K562 (cell line): ENCODE results near the gene ERC2. TPM values are rescaled to one million over a fixed set of nuclear protein-coding genes. Genes with fewer than 3 reads are reported as not detected.

Source experiments
- ATAC-seq: fragments of 200-7000 bp; cut with Tn5 transposase; 3 replicates; pipeline ENCODE4 v1.9.1; 2020; ENCODE audit warnings: moderate library complexity
- BruUV-seq: library from RNA; stranded (reverse); fragments of 400-500 nt; replicated peaks from 2 replicates; lab custom pipeline; 2021; lab: Mats Ljungman, UMichigan
- CTCF ChIA-PET: fragments of 300-600 bp; formaldehyde crosslinking; extraction: SDS; loops from one replicate; lab custom pipeline; 2021; ENCODE audit warnings: low intra/inter-chr PET ratio; lab: Yijun Ruan, JAX
- POLR2A ChIA-PET: fragments of 300-600, 350-650 bp; sonication (Branson Sonifier 250); formaldehyde crosslinking; extraction: SDS; loops from one replicate; lab custom pipeline; 2021; ENCODE audit warnings: antibody characterized with exemption, inconsistent platforms; lab: Yijun Ruan, JAX
- DNase-seq, 4 experiments: peaks; one replicate each; pipeline versions ENCODE4 v3.0.0 to v3.0.0-alpha.2; 2011 to 2018; ENCODE audit warnings: low spot score in 3 of 4, mixed read lengths in 3 of 4; ENCODE audit errors: extremely low read depth in 1 of 4
- FAIRE-seq: peaks from 2 replicates; lab custom pipeline; 2011; peaks lifted over from hg19 to GRCh38; lab: Jason Lieb, UNC
- H2AFZ ChIP-seq: 2 replicates; pipeline ENCODE4 v1.6.0; 2011; ENCODE audit warnings: low read depth, low read length, control low read depth, inconsistent platforms
- H3K27ac ChIP-seq: fragments of 200-600 bp; 3 replicates; pipeline ENCODE4 v1.8.0; 2011; ENCODE audit warnings: low read depth, mild to moderate bottlenecking, control low read depth, inconsistent platforms, low read length, moderate library complexity, mixed read lengths; ENCODE audit errors: extremely low read depth
- H3K27me3 ChIP-seq, 2 experiments: fragments of 300-600 bp in 1 of 2; 2 replicates in 1 of 2; 3 replicates in 1 of 2; pipeline versions ENCODE4 v1.6.0 to v1.8.0; 2011; ENCODE audit warnings: inconsistent platforms in 2 of 2, low read length in 2 of 2, mild to moderate bottlenecking in 1 of 2, mixed read lengths in 1 of 2, moderate library complexity in 1 of 2; ENCODE audit not compliant: control insufficient read depth in 2 of 2, insufficient read depth in 2 of 2
- H3K36me3 ChIP-seq: fragments of 300-600 bp; 3 replicates; pipeline ENCODE4 v1.8.0; 2011; ENCODE audit warnings: mild to moderate bottlenecking, low read length, inconsistent platforms; ENCODE audit not compliant: control insufficient read depth, insufficient read depth
- H3K4me1 ChIP-seq, 2 experiments: fragments of 200-600 bp in 1 of 2; replicated peaks in 1 of 2; 2 replicates in 1 of 2; 3 replicates in 1 of 2; pipeline versions ENCODE4 v1.5.1 to v1.8.0; 2011; ENCODE audit warnings: inconsistent platforms in 2 of 2, low read length in 2 of 2, mild to moderate bottlenecking in 1 of 2, mixed read lengths in 1 of 2, moderate library complexity in 1 of 2; ENCODE audit not compliant: control insufficient read depth in 2 of 2, insufficient read depth in 2 of 2
- H3K4me2 ChIP-seq: 2 replicates; pipeline ENCODE4 v1.6.1; 2011; ENCODE audit warnings: low read length, control low read depth, inconsistent platforms, mixed read lengths; ENCODE audit not compliant: insufficient read depth
- H3K4me3 ChIP-seq: fragments of 200-600 bp; sonication (generic), shearing (Covaris generic); 2 replicates; pipeline ENCODE4 v1.5.1; 2016; ENCODE audit warnings: control low read depth, inconsistent platforms
- H3K79me2 ChIP-seq: fragments of 200-600 bp; 3 replicates; pipeline ENCODE4 v1.8.0; 2011; ENCODE audit warnings: low read length, inconsistent platforms; ENCODE audit not compliant: control insufficient read depth, insufficient read depth
- H3K9ac ChIP-seq, 2 experiments: 2 replicates each; pipeline versions ENCODE4 v1.6.0 to v1.6.1; 2011; ENCODE audit warnings: low read depth in 2 of 2, low read length in 2 of 2, control low read depth in 1 of 2, inconsistent platforms in 1 of 2, mild to moderate bottlenecking in 1 of 2, mixed read lengths in 1 of 2; ENCODE audit not compliant: insufficient read depth in 1 of 2
- H3K9me1 ChIP-seq: one replicate; pipeline ENCODE4 v1.6.0; 2011; ENCODE audit warnings: inconsistent platforms, mild to moderate bottlenecking, low read length, moderate library complexity; ENCODE audit not compliant: control insufficient read depth, insufficient read depth
- H3K9me3 ChIP-seq: replicated peaks from 2 replicates; pipeline ENCODE4 v1.5.1; 2011; ENCODE audit warnings: low read depth, low read length, inconsistent platforms; ENCODE audit not compliant: control insufficient read depth, insufficient read depth
- H4K20me1 ChIP-seq: replicated peaks from 2 replicates; pipeline ENCODE4 v1.6.1; 2011; ENCODE audit warnings: low read length, inconsistent platforms, mixed read lengths; ENCODE audit not compliant: control insufficient read depth, insufficient read depth
- AFF4 ChIP-seq: sonication (generic); formaldehyde crosslinking; IDR thresholded peaks from 2 replicates; pipeline ENCODE4 v1.8.0; 2023; ENCODE audit warnings: mild to moderate bottlenecking, missing genetic modification reagents
- C11orf30 ChIP-seq: fragments of 450-650 bp; IDR thresholded peaks from 2 replicates; pipeline ENCODE4 v1.6.1; 2016; ENCODE audit warnings: low read depth, mild to moderate bottlenecking
- FOSL1 ChIP-seq: fragments of 200-800 bp; sonication (Bioruptor generic); conservative IDR thresholded peaks from 2 replicates; pipeline ENCODE4 v1.6.1; 2016; ENCODE audit warnings: missing genetic modification characterization, missing compliant biosample characterization
- FOXJ2 ChIP-seq: fragments of 200-800 bp; sonication (Bioruptor generic); IDR thresholded peaks from 2 replicates; pipeline ENCODE4 v1.6.1; 2016; ENCODE audit warnings: missing genetic modification characterization, missing compliant biosample characterization
- OTX1 ChIP-seq: fragments of 450-650 bp; formaldehyde crosslinking; IDR thresholded peaks from 2 replicates; pipeline ENCODE4 v1.4.0; 2022; ENCODE audit warnings: mild to moderate bottlenecking
- RCOR1 ChIP-seq, 2 experiments: IDR thresholded peaks; 2 replicates each; pipeline ENCODE4 v1.6.1; 2012; ENCODE audit warnings: low read depth in 2 of 2, low read length in 2 of 2, borderline replicate concordance in 1 of 2, improper control_type of control experiment in 1 of 2
- RHOXF2B ChIP-seq: fragments of 250-450 bp; sonication (Bioruptor Pico); conservative IDR thresholded peaks from 2 replicates; pipeline ENCODE4 v1.5.1; 2021
- TFAP4 ChIP-seq: sonication (generic); formaldehyde crosslinking; IDR thresholded peaks from 2 replicates; pipeline ENCODE4 v1.8.0; 2022; ENCODE audit warnings: missing genetic modification reagents, mild to moderate bottlenecking, moderate library complexity, borderline replicate concordance
- THAP12 ChIP-seq: fragments of 250-450 bp; sonication (Bioruptor Pico); IDR thresholded peaks from 2 replicates; pipeline ENCODE4 v1.9.0; 2021; ENCODE audit warnings: mild to moderate bottlenecking, inconsistent platforms
- ZNF217 ChIP-seq: sonication (generic); formaldehyde crosslinking; IDR thresholded peaks from 2 replicates; pipeline ENCODE4 v1.8.0; 2022; ENCODE audit warnings: mild to moderate bottlenecking, missing genetic modification reagents
- WGBS: fragments of 100-300 bp; shearing (Covaris generic); methylation state at CpG from one replicate; pipeline ENCODE4 v1.1.6; 2016; ENCODE audit warnings: low coverage, mixed read lengths; ENCODE audit not compliant: insufficient coverage; ENCODE audit errors: missing lambda C conversion rate; 5-methylcytosine and 5-hydroxymethylcytosine counted together
- in situ Hi-C: fragments of 300-500 bp; cut with MboI; formaldehyde crosslinking; loops from 4 replicates; pipeline ENCODE4 v1.15.0; 2018; ENCODE audit warnings: inconsistent platforms, mixed read lengths
- intact Hi-C: fragments of 100-400 bp; cut with micrococcal nuclease; formaldehyde crosslinking; loops from 2 replicates; pipeline ENCODE4 v1.14.2; 2022
- polyA plus RNA-seq, 8 experiments: library from polyadenylated mRNA; depleted of rRNA in 4 of 8; stranded (reverse) in 5 of 8; unstranded in 3 of 8; fragments of >200 nt; fragmentation: Nextera tagmentation in 2 of 8; fragmentation: Illumina TruSeq in 1 of 8; extraction: Ambion mirVana in 2 of 8; extraction: Trizol in 1 of 8; gene quantifications; 2 replicates each; pipeline versions ENCODE4 v1.2.1 to v1.2.3, GENCODE V29; 2011 to 2014; ENCODE audit warnings: inconsistent platforms in 1 of 8, missing spikeins in 1 of 8
- total RNA-seq, 7 experiments: library from RNA; depleted of rRNA in 6 of 7; stranded (reverse); fragments of >200 nt in 6 of 7; fragmentation: Illumina TruSeq in 2 of 7; extraction: Trizol in 2 of 7; gene quantifications; 2 replicates each; pipeline versions ENCODE4 v1.2.1 to v1.2.3, GENCODE V29; 2011 to 2021; ENCODE audit warnings: low replicate concordance in 1 of 7

Gene ERC2
- total and polyA plus RNA-seq, 9 of the 15 experiments (the other 6 are each of a cell fraction or from before 2014, with no cell fraction given): 0.04 to 0.18 (median 0.07) TPM; not detected in 2

DNA sequence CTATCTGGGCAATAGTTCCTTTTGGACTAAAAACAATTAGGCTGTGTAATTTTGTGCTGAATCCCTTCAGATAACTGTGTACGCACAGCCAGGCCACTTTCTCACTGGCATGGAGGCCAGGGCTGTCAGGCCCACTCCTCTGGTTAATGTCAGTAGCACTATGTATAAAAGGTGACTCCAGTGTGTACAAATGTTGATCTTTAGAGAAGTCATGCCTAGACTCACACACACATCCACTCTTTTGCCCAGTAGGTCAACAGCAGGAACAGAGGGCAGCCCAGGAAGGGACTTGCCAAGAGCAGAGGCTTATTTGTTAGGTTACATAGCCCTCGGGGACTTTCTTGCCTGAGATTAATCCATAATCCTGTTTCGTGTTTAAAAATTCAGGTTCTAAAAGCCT is 564.6 kb downstream of the ERC2 start:
- H2AFZ ChIP-seq: no peak overlapping the region
- no peak overlapping the region for H3K4me3 ChIP-seq
- WGBS: 0% methylated on average over 2 of the region's 3 CpGs
- H3K4me2 ChIP-seq: no peak overlapping the region
- TF ChIP-seq ZNF217 (CRISPR knock-in tag) (no peak), RCOR1 (IDR thresholded peaks at IDR 0.05; ENCODE audit: borderline replicate concordance in 1 of 2, low read depth in 2 of 2, low read length in 2 of 2) (no peak), RHOXF2B (no peak), TFAP4 (CRISPR knock-in tag) (no peak), FOSL1 (no peak), THAP12 (CRISPR knock-in tag) (no peak), FOXJ2 (no peak), AFF4 (no peak), C11orf30 (no peak), OTX1 (CRISPR knock-in tag) (no peak)
- DNase-seq: no peak
- in situ Hi-C loops (no loop called here), intact Hi-C loops (no loop called here)
- no peaks in the 10 kb centered on the region for H3K4me1 ChIP-seq
- H3K27me3 ChIP-seq: no peaks in the 10 kb centered on the region
- no peak overlapping the region for H3K27ac ChIP-seq
- ChIA-PET CTCF (no interaction called here), POLR2A (no interaction called here)
- no peak overlapping the region for H3K9ac ChIP-seq
- H4K20me1 ChIP-seq: no peaks in the 10 kb centered on the region
- H3K9me3 ChIP-seq: no peaks in the 10 kb centered on the region
- no peaks in the 10 kb centered on the region for H3K79me2 ChIP-seq
- BruUV-seq: no TSS peak
- no peak for ATAC-seq
- FAIRE-seq: no peak
- no peaks in the 10 kb centered on the region for H3K9me1 ChIP-seq
- no peaks in the 10 kb centered on the region for H3K36me3 ChIP-seq
